Inflammatory macrophage treated with lipopolysaccharide for 4 hours (primary cell): Measurements from ENCODE around the gene PDXK.

Source experiments
- DNase-seq: peaks from one replicate; pipeline ENCODE4 v3.0.0-alpha.2; 2020

PDXK gene

DNA sequence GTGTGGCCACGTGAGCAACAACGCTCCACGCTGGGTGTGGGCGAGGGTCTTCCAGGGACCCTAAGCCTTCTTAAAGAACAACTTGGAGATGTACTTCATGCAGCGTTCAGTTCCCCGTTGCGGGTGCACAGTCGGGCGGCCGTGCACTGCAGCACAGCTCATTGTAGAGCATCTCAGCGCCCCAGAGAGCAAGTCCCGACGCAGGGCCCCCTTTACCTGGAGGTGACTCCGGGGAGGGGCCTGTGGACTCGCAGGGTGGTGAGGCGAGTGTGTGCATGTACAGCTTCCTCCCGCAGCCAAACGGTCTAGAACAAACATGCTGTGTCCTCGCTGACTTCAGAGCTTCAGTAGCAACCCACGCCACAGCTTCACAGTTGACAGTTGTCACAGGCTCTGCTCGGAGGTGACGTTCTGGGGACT, 89.9 kb downstream of the PDXK start:
- DNase-seq = no peak

DNA sequence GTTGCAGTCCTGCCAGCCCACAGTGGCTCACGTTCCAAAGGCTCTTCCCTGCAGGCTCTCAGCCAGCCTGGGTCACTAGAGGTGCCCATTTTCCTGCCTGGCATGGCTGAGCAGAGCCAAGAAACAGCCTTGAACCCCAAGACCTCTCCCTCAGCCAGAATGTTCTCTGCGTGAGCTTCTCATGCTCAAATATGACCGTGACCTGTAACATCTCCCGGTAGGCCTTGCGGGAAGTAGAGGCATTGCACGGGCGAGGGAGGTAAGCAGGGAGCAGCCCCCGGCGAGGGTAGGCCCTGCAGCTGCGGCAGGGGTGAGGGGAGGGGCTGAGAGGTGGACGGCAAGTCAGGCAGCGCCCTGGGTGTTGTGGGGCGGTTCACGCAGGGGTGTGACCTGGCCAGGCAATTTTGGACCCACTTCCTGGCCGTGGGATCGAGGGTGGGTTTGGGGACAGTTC, 90.4 kb downstream of the PDXK start:
- no peak for DNase-seq

DNA sequence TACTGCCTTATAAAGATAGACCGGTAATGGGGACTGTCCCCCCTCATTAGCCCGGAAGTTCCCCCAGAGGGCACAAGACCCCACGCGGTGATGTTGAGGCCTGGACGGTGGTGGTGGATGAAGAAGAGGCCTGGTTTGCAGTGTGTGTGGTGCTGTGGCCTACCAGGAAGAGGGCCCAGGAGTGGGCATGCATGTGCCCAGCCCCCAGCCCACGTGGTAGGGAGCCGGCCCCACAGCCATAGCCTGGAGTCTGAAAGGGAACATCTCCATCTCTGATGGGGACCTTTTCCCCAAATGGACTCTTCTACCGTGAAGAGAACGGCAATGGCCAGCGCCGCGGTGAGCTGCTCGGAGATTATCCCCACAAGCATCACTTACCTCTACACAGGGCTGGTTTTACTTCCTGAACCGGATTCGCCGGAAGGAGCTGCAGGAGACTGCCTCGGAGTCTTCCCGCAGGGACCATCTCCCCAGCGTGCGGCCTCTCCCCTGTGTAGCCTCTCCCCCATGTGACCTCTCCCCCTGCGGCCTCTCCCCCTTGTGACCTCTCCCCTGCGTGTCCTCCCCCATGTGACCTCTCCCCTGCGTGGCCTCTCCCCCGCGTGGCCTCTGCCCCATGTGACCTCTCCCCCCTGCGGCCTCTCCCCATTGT, 91.0 kb downstream of the PDXK start:
- DNase-seq = no peak

DNA sequence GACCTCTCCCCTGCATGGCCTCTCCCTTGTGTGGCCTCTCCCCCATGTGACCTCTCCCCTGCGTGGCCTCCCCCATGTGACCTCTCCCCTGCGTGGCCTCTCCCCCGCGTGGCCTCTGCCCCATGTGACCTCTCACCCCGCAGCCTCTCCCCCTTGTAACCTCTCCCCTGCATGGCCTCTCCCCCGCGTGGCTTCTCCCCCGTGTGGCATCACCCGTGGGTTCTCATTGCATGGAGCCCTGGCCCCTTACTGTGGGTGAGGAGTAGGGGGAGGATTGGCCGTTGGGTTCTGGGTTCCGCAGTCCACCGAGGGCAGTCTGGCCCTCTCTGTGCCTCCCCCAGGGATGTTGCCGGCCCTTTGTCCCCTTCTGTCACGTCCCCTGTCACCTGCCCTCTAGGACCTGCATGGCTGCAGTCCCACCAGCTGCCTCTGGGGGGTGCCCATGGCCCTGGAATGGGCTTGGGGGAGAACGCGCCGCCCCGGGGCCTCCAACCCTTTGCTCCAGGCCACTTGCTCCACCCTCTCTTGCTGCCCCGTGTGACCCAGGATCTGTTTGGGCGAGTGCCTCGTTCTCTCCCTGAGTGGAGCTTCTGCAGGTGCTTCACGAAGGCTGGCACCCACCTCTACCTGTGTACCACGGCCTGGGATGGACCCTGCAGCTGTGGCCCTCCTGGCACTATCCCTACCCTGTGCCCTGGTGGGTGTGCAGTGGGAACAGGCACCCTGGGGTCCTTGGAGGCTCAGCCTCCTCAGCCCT, 91.8 kb downstream of the PDXK start:
- peak; percentile 85 for DNase-seq

DNA sequence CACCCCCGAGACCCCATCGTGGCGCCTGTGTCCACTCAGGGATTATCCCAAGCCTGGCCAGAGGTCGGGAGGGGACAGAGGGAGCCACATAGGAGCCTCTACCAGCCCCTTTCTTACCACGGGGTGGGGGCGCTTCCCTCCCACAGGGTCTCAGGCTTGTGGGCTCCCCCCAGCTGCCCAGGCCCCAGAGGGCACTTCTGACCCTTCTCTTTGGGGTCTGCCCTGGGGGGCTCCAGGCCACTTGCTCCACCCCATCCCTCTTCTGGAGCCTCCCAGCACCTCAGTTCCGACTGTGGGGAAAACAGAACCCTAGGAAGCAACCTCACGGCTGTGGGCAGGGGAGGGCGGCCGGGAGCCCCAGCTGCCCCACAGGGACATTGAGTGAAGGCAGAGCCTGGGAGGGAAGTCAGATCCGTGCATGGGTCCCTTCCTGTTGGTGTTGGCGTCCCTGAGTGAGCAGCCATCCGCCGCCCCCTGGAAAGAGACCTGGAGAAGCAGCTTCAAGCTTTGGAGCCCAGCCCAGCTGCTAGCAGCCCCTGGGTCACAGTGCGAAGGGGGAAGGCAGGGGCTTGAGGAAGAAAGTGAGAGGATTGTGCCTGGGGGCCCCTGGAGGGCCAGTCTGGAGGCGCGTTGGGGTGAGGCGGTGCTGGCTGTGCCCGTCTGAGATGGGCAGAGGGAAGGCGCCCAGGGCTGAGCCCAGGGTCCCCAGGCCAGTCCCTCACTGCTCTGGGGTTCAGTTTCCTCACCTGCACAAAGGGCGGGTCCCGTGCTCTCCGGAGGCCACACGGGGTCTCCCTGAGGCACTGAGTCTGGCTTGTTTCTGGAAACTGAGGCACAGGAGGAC, 92.6 kb downstream of the PDXK start:
- no peak for DNase-seq
